ENCODE results near the gene POLN. TPM values are rescaled to one million over a fixed set of nuclear protein-coding genes. Genes with fewer than 3 reads are reported as not detected.
"Not testable (repeated sequence)": the region's sequence is repeated elsewhere in the genome, so short reads cannot be mapped to it uniquely, and the experiment has no call there.

POLN gene
- total RNA-seq, 2 experiments from 2014 or later, result 3.3 to 4.0 TPM

DNA sequence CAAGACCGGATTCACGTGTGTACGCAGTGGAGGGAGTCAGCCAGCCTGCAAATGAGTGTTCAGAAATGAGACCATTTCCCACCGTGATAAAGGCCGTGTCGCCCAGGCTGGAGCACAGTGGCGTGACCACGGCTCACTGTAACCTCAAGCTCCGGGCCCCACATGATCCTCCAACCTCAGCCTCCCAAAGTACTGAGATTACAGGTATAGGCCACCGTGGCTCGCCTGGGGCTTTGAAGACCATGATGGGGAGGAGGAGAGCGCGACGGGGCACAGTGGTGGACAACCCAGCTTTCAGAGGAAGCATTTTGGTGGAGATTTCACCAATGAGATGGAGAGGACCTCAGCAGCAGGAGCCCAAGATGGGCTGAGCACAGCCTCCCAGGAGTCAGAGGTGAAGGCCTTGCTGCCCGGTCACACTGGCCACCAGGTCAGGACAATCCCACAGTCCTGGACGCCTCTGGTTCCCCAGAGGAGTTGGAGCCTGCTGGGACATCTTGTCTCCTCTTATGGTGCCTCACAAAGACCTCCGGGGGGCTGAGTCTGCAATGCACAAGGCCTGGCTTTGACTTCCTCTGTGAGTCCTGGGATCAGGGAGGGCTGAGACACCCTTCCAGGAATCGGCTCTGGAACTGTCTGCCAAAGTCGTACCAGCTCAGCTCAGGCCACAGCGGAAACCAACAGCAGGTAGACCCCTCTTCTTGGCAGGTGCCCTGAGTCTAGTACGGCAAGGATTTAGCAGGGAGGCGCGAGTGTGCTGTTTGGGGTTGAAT, 42.4 kb upstream of the POLN start:
- Mint-ChIP-seq H3K27me3 (no peaks in the 10 kb centered on the region), H3K9me3 (no peaks in the 10 kb centered on the region), H3K36me3 (ENCODE audit: low read depth) (no peaks in the 10 kb centered on the region), H3K27ac (no peak overlapping the region), H3K4me1 (peaks cover 33% of the 10 kb centered on the region), H3K4me3 (no peak overlapping the region)
- no peak for DNase-seq
- ChIA-PET CTCF (no interaction called here), POLR2A (interaction anchor here (3.5 kb wide), 1 partner anchor 128 kb away, joined by 23 read pairs; no protein-coding TSS in a partner anchor)

DNA sequence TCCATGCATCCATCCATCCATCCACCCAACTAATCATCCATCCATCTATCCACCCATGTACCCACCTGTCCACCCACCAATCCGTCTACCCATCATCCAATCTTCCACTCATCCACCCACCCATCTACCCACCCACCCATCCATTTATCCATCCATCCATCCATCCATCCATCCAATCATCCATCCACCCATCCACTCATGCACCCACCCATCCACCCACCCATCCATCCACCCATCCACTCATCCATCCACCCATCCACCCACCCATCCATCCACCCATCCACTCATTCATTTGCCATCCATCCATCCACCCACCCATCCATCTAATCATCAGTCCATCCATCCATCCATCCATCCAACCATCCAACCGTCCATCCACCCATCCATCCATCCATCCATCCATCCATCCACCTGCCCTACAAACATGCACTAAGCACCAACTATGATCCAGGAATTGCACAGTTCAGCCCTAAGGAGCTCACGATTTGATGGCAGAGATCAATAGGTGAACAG, 41.3 kb upstream of the POLN start:
- H3K27ac Mint-ChIP-seq, result no peak overlapping the region
- no peaks in the 10 kb centered on the region for H3K9me3 Mint-ChIP-seq
- H3K4me1 Mint-ChIP-seq, result peaks cover 33% of the 10 kb centered on the region
- H3K36me3 Mint-ChIP-seq (ENCODE audit: low read depth), result no peaks in the 10 kb centered on the region
- no peak for DNase-seq
- no peak overlapping the region for H3K4me3 Mint-ChIP-seq
- H3K27me3 Mint-ChIP-seq, result no peaks in the 10 kb centered on the region
- ChIA-PET POLR2A (interaction anchor here (2.1 to 3.5 kb wide), 2 partner anchors 8 to 129 kb away, joined by 16 to 23 read pairs; no protein-coding TSS in a partner anchor), CTCF (no interaction called here)

DNA sequence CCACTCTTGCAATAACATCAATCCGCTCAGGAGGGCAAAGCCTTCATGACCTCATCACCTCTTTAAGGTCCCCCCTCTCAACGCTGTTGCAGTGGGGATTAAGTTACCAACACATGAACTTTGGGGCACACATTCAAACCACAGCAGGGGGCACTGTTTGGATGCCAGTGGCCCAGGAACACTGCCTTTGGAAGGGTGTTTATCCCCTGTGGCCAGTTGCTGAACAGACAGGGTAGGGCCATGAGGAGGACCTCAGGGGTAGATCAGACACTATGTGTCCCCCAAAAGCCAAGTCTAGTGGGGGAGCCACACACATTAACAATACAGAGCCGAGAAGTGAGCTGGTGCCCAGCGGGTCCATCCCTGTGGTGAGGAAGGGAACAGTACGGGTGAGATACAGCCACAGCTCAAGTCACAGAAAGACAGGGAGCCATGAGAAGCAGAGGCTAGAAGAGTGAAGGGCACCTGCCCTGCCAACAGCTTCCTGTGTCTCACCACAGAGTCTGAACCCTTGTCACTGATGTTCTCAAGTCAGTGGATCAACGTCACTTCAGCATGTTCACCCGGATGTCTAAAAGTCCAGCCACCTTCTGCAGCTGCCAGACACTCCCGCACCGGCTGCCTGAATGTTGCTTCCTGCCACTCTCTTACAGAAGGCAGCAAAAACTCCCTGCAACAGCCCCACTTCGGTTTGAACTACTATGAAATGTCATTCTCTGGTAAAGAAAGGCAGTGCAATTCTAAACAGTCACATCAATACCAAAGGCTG, 39.8 kb upstream of the POLN start:
- no peaks in the 10 kb centered on the region for H3K36me3 Mint-ChIP-seq (ENCODE audit: low read depth)
- ChIA-PET CTCF (interaction anchor here (0.8 to 1.3 kb wide), 7 partner anchors 10 to 187 kb away, joined by 3 to 7 read pairs (median 4); partner anchors contain the start of genes MXD4 and RNF4), POLR2A (interaction anchor here (0.6 to 3.5 kb wide), 9 partner anchors 9 to 186 kb away, joined by 3 to 23 read pairs (median 6); partner anchors contain the start of genes CFAP99, HAUS3, MXD4 and POLN)
- peak; percentile 86 for DNase-seq
- H3K27ac Mint-ChIP-seq, result peak overlapping the region; percentile 88
- H3K4me3 Mint-ChIP-seq, result peak overlapping the region; percentile 4
- no peaks in the 10 kb centered on the region for H3K9me3 Mint-ChIP-seq
- peaks cover 33% of the 10 kb centered on the region for H3K4me1 Mint-ChIP-seq
- H3K27me3 Mint-ChIP-seq, result no peaks in the 10 kb centered on the region

DNA sequence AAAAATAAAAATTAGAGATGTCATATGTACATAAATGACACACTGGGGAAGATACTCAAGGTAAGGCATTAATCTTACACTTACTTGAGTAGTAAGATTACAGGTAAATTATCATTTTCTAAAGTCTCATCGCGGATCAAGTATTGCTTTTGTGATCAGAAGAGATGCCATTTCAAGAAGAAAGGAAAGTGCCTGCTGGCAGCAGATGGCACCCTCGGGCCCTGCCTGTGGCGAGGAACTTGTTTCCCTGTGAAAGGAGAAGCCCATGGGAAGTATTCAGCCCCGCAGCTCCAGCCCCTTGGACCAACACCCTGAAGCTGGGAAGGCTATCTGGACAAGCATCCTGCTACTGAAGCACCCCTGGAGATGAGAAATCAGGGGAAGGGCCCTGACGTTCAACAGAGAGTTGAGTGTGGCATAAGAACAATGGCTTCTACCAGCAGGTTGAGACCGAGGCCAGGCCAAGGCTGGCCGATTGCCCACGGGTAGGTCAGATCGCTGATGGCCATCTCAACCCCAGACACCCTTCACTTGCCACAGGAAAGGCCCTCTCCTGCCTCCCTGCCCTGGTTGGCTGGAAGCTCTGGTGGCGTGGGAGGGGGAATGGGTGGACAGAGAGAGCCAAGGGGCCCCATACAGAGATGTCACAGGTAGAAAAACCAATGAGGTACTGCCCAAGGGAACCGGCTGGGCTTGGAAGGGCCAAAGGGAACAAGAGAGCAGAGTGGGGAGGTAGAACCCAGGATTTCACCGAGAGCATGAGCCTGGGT, 38.8 kb upstream of the POLN start:
- peaks cover 32% of the 10 kb centered on the region for H3K4me1 Mint-ChIP-seq
- no peak for DNase-seq
- H3K27me3 Mint-ChIP-seq, result no peaks in the 10 kb centered on the region
- POLR2A ChIA-PET, result interaction anchor here (1.8 kb wide), 1 partner anchor 10 kb away, joined by 6 read pairs; no protein-coding TSS in a partner anchor
- CTCF ChIA-PET, result interaction anchor here (1.4 kb wide), 2 partner anchors 132 to 181 kb away, joined by 3 read pairs; no protein-coding TSS in a partner anchor
- H3K27ac Mint-ChIP-seq, result peak overlapping the region; percentile 88
- H3K36me3 Mint-ChIP-seq (ENCODE audit: low read depth), result no peaks in the 10 kb centered on the region
- H3K4me3 Mint-ChIP-seq, result no peak overlapping the region
- H3K9me3 Mint-ChIP-seq, result no peaks in the 10 kb centered on the region

DNA sequence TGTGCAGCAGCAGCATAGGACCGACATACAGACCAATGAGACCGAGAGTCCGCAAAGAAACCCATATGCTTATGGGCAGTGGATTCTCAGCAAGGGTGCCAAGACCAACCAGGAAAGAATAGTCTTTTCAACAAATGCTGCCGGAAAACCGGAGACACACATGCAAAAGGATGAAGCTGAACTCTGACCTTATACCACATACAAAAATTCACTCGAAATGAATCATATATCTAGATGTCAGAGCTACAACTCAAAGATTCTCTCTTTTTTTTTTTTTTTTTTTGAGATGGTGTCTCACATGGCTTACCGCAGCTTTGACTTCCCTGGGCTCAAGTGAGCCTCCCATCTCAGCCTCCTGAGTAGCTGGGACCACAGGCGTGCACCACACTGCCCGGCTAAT, 36.0 kb upstream of the POLN start:
- DNase-seq, result no peak
- H3K9me3 Mint-ChIP-seq, result no peaks in the 10 kb centered on the region
- no peak overlapping the region for H3K27ac Mint-ChIP-seq
- no peaks in the 10 kb centered on the region for H3K27me3 Mint-ChIP-seq
- ChIA-PET CTCF (interaction anchor here (0.6 to 0.7 kb wide), 3 partner anchors 11 to 364 kb away, joined by 3 to 5 read pairs (median 3); no protein-coding TSS in a partner anchor), POLR2A (no interaction called here)
- peaks cover 24% of the 10 kb centered on the region for H3K4me1 Mint-ChIP-seq
- no peaks in the 10 kb centered on the region for H3K36me3 Mint-ChIP-seq (ENCODE audit: low read depth)
- no peak overlapping the region for H3K4me3 Mint-ChIP-seq

DNA sequence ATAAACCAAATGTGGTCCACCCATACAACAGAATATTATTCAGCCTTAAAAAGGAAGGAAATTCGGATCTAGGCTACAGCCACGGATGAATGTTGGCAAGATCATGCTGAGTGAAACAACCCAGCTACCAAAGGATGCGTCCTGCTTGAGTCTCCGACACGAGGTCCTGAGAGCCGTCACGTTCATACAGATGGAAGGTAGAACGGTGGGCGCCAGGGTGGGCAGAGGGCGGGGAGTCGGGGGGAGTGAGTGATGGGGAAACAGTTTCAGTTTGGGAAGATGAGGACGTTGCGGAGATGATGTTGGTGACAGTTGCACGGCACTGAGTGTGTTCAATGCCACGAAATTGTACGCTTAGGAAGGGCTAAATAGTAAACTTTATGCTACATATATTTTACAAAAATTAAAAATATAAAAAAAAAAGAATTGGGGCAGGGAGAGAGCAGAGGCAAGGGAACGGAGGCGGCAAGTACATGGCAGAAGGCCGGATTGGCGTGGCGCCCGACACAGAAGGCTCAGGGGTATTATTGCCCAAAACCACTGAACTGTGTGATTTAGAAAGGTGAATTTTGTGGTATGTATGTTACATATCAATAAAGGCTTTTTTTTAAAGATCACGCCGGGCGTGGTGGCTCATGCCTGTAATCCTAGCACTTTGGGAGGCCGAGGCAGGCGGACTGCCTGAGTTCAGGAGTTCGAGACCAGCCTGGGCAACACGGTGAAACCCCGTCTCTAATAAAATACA, 34.8 kb upstream of the POLN start:
- no peak for DNase-seq
- Mint-ChIP-seq H3K4me3 (no peak overlapping the region), H3K36me3 (ENCODE audit: low read depth) (no peaks in the 10 kb centered on the region), H3K27ac (no peak overlapping the region), H3K9me3 (no peaks in the 10 kb centered on the region), H3K27me3 (no peaks in the 10 kb centered on the region), H3K4me1 (peaks cover 15% of the 10 kb centered on the region)
- POLR2A ChIA-PET, result interaction anchor here (1.2 kb wide), 1 partner anchor 15 kb away, joined by 4 read pairs; the partner anchor contains the start of gene MXD4
- CTCF ChIA-PET, result no interaction called here

DNA sequence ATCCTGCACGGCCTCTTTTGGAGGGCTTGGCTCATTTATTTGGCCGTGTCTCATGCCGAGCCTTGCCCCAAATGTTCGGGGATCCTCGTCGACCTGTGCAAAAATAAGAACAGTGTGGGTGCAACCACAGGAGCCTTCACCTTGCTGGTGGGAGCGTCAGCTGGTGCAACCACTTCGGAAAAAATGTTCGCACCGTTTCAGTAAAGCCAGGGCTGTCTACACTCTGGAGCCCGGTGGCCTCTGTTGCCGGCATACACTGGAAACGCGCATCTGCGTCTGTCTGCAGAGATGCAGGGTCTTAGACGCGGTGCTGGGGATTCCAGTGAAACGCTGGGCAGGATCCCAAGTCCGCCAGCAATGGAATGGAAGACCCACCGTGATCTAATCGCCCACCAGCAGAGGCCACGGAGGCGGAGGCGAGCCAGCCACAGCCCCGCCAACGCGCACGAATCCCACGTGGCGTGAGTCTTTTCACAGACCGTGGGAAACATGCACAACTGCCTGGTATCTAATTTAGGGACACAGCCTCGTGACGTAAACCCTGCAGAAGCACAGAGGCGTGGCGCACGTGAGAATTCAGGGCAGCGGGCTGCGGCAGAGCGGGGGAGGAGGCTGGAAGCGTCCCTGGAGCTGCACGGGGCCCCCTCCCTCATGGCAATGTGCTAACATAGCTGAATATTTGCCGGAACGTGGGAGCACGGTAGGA, 33.8 kb upstream of the POLN start:
- Mint-ChIP-seq H3K4me1 (peaks cover 5% of the 10 kb centered on the region), H3K4me3 (no peak overlapping the region), H3K9me3 (no peaks in the 10 kb centered on the region), H3K27ac (no peak overlapping the region), H3K36me3 (ENCODE audit: low read depth) (no peaks in the 10 kb centered on the region), H3K27me3 (no peaks in the 10 kb centered on the region)
- ChIA-PET CTCF (no interaction called here), POLR2A (interaction anchor here (1.2 kb wide), 1 partner anchor 14 kb away, joined by 4 read pairs; the partner anchor contains the start of gene MXD4)
- no peak for DNase-seq

DNA sequence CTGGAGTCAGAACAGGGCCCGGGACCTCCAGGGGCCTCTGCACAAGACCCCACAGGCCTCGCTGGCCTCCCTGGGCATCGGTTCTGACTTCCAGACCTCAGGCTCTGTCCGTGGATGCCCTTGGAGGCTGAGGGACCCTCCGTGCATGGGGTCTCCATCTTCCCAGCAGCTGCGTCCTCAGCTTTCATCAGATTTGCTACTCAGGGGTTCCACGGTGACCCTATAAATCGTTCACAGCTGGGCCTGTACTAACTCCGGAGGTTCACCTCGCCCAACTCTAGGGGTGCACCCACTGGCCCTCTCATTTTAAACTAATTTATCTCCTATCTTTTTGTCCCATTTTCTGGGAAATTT, 33.1 kb upstream of the POLN start:
- H3K36me3 Mint-ChIP-seq (ENCODE audit: low read depth); H3K4me1 Mint-ChIP-seq; DNase-seq; CTCF ChIA-PET; H3K9me3 Mint-ChIP-seq; H3K4me3 Mint-ChIP-seq; POLR2A ChIA-PET; H3K27ac Mint-ChIP-seq; H3K27me3 Mint-ChIP-seq: not testable (repeated sequence)

DNA sequence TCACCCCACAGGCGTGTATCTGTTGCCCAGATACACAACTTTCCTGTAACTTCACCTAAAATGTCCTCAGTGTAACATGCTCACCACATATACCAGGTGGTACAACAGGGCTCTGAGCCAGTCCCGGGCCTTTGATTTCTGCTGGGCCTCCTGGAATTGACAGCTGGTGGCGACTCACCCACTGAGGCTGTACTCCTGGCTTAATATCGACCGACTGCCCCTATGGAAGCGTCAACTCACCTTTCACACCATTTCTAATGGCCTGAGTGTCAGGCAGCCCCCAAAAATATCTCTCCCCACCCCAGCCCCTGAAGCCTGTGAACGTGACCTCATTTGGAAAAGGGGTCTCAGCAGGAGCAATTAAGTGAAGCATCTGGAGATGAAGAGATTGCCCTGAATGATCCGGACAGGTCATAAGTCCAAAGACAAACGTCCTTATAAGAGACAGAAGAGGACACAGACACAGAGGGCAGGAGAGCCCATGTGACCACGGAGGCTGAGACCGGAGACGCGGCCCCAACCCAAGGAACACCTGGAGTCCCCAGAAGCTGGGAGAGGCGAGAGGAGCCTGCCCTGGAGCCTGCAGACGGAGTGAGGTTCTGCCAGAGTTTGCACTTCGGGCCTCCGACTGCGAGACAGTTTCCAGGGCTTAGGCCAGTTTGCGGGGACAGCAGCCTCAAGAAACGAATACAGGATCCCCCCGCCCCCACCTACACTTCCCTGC, 32.6 kb upstream of the POLN start:
- POLR2A ChIA-PET, result no interaction called here
- Mint-ChIP-seq H3K4me3 (no peak overlapping the region), H3K9me3 (no peaks in the 10 kb centered on the region), H3K36me3 (ENCODE audit: low read depth) (no peaks in the 10 kb centered on the region), H3K27me3 (no peaks in the 10 kb centered on the region), H3K27ac (no peak overlapping the region), H3K4me1 (peaks cover 2% of the 10 kb centered on the region)
- CTCF ChIA-PET, result no interaction called here
- DNase-seq, result no peak

DNA sequence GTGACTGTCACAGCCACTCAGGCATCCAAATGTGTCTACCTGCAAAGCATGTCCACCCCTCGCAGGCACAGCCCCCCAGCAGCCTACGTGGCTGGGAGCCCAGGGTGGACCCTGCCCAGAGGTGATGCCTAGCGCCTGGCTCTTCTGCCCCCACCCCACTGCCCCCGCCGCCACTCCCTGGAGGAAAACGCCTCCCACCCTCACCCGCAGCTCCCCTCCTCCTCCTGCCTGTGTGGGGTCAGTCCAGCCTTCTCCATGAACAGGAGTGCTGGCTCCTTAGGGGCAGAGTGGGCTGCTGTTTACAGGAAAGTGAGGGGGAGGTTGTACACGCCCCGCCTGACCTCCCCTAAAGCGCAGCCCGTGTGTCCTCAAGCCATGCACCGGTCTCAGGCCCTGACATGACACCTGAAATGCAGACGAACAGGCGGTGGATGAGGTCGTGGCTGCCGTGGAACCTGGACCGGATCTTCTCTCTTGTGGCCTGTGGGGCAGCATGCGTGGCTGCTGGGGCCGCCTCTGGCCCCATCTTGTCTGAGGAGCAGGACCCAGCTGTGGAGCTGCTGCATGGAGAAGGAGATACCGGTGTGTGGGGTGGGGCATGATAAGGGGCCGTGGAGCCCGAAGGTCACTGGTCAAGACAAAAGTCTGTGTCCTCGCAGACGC, 31.9 kb upstream of the POLN start:
- Mint-ChIP-seq H3K9me3 (no peaks in the 10 kb centered on the region), H3K4me3 (no peak overlapping the region), H3K4me1 (peaks cover 2% of the 10 kb centered on the region), H3K27ac (no peak overlapping the region), H3K27me3 (no peaks in the 10 kb centered on the region), H3K36me3 (ENCODE audit: low read depth) (no peaks in the 10 kb centered on the region)
- POLR2A ChIA-PET, result no interaction called here
- DNase-seq, result no peak
- CTCF ChIA-PET, result no interaction called here

DNA sequence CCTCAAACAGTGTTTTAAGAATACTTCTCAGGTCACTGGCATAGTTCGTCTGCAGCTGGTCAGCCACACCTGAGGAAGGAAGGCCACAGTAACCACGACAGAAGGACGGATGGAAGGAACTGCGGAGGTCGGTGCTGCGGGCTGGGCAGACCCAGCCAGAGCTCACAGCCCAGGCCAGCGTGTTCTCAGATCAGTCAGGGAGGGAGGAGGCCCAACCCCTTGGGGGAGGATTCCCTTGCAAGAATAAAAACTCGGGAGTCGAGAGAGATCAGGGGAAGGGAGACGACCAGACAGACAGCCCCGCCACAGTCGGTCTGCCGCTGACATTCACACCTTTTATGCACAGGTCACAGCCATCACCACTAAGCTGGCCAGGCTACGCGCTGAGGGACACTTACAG, 31.3 kb upstream of the POLN start:
- no peak for DNase-seq
- Mint-ChIP-seq H3K4me1 (peaks cover 2% of the 10 kb centered on the region), H3K9me3 (no peaks in the 10 kb centered on the region), H3K4me3 (no peak overlapping the region), H3K27me3 (no peaks in the 10 kb centered on the region), H3K27ac (no peak overlapping the region), H3K36me3 (ENCODE audit: low read depth) (no peaks in the 10 kb centered on the region)
- POLR2A ChIA-PET, result no interaction called here
- CTCF ChIA-PET, result no interaction called here

Data from activated CD4-positive, alpha-beta memory T cell treated with anti-CD3 and anti-CD28 coated beads, Interleukin-2, amount 10 ng/mL, durations not matched to agents 7 days and 5 days (primary cell).